SIG-M5 treated with dmso at 0.1 percent for 504 hours (cell line): ENCODE data around the gene STX5.
A peak's percentile ranks its signal among the peaks of the same experiment; 100 is the strongest.
"Not testable (repeated sequence)": the region's sequence is repeated elsewhere in the genome, so short reads cannot be mapped to it uniquely, and the experiment has no call there.

ENCODE experiments used
- DNase-seq: peaks from one replicate; lab custom pipeline; 2025; ENCODE audit not compliant: unreplicated experiment; lab: John Stamatoyannopoulos, UW

STX5 gene

GRCh38 chr11:62830904-62831519 is 839 bp downstream of the STX5 start:
- peak; percentile 65 for DNase-seq

DNA sequence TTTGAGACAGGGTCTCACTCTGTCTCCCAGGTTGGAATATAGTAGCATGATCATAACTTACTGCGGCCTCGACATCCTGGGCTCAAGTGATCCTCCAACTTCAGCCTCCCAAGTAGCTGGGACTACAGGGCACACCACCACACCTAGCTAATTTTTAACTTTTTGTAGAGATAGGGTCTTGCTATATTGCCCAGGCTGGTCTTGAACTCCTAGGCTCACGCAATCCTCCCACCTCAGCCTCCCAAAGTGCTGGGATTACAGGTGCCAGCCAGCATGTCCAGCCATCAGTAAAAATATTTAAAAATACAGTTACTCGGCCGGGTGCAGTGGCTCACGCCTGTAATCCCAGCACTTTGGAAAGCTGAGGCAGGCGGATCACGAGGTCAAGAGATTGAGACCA is 3.7 kb downstream of the STX5 start:
- not testable (repeated sequence) for DNase-seq

GRCh38 chr11:62823677-62824076 is 8.2 kb downstream of the STX5 start:
- no peak for DNase-seq

DNA sequence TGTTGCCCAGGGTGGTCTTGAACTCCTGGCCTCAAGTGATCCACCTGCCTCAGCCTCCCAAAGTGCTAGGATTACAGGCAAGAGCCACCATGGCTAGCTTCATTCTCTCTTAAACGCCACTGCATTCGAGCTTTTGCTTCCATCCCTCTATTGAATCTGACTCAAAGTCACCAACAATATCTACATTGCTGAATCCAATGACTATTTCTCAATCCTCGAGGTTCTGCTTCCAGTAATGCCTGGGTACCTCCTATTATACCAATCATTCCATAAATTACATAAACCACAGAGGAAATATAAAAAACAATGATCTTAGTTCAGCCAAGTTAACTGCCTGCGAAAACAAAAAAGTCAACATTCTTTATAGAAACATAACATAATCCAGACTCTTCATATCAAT is 14.7 kb downstream of the STX5 start:
- no peak for DNase-seq

DNA sequence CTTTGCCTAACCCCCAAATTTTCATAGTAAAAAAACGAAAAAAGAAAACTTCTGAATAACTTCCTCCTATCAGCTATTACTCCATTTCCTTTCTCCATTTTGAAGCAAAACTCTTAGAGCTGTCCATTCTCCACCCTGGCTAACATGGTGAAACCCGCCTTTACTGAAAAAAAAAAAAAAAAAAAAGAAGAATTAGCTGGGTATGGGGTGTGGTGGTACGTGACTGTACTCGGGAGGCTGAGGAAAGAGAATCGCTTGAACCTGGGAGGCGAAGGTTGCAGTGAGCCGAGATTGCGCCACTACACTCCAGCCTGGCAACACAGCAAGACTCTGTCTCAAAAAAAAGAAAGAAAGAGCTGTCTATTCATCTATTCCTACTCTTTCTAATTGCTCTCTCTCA is 15.3 kb downstream of the STX5 start:
- DNase-seq, result peak; percentile 89

DNA sequence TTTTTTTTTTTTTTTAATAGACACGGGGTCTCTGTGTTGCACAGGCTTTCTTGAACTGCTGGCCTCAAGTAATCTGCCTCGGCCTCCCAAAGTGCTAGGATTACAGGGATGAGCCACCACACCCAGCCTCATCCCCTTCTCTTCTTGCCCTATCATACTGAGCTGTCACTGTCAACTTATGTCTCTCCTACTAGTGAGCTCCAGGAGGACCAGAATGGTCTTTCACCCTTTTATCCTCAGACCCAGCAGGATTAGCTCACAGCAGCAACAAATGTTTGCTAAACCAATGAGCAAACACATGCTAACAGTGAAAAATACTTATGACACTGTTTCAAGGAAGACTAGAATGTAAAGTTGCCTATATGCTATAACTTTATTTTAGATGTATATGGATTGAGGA is 20.2 kb downstream of the STX5 start:
- DNase-seq, result no peak

- DNase-seq, result no peak
These were observed 21.1 kb downstream of the STX5 start for GRCh38 chr11:62810748-62811147.

DNA sequence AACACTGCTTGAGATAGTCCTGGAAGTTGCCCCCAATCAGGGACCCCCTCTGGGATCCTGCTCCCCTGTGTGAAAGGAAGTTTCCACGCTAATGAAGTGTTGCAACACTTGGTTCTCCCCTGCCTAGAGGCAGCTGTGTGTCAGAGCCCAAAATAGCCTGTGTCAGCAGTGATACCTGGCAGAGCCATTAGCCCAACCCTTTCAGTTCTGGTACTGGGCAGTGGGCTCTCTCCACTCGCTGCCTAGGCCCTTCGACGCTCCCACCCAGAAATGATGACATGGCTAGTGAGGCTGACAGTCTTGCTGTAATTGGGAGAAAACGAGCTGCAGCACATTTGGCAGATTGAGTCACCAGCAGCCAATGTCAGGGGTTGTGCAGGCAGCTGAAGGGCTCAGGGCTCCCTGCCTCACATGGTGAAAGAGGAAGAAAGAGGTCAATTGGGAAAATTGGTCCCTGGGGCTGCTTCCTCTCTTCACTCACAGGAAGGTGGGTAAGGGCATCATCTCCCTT is 25.2 kb downstream of the STX5 start:
- peak; percentile 82 for DNase-seq

GRCh38 chr11:62805961-62806441 is 25.9 kb downstream of the STX5 start:
- DNase-seq, result peak; percentile 20

GRCh38 chr11:62805076-62805892 is 26.6 kb downstream of the STX5 start, which contains the start of gene NXF1:
Gene NXF1, minus strand, starts transcription at chr11:62805440. Its CDS starts 84 bp downstream, at chr11:62805356.
- peak; percentile 87 for DNase-seq

DNA sequence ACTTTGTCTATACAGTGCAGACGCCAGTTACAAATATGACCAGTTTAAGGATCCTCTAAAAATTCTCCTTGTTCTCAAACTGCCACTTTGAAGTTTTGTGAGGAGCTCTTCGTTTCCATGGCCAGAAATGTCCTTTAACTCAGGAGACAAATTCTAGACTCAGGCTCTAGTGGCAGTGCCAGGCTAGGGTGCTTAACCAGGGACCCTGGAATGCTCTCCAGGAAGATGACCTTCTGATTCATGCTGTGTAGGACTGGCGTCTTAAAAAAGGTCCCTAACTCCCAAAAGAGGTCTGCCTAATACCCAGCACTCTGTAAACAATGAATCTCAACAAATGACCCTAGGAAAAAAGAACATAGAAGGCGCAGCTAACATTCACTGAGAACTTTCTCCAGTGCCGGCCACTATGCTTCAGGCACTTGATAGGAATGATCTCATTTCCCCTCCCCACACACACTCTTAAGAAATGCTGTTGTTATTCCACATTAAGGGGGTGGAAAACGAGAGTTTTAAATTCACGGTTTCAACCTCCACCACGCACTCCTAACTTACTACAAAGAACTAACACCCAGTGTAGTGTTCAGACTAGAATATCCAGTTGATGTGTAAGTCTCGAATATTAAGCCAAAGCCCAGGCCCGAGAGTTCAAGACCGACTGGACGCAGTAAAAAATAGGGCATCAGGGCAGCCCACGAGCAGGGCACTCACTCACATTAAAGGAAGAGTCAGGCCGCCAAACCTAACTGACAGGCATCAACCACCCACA is 27.4 kb downstream of the STX5 start:
- no peak for DNase-seq

- DNase-seq, result no peak
These were observed 30.8 kb downstream of the STX5 start for GRCh38 chr11:62801071-62801470.

DNA sequence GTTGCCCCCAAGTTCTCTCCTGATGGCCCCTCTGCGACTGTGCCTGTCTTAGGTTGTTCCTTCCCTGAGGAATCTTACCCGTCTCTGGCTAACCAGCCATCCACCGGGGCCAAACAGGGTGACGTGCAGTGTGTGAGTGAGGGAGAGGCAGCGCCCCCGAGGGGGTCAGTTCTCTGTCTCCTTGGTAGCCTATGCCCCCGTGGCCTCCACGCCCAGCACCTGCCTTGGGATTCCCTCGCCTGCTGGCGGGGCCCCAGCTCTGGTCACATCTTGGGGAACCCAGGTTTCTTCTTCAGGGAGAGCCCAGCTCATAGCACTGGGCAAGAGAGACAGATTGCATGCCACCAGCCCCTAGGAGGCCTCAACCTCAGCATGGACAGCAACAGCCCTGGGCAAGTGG is 32.4 kb downstream of the STX5 start:
- no peak for DNase-seq

- no peak for DNase-seq
These were observed 35.6 kb downstream of the STX5 start for GRCh38 chr11:62796281-62796680.

DNA sequence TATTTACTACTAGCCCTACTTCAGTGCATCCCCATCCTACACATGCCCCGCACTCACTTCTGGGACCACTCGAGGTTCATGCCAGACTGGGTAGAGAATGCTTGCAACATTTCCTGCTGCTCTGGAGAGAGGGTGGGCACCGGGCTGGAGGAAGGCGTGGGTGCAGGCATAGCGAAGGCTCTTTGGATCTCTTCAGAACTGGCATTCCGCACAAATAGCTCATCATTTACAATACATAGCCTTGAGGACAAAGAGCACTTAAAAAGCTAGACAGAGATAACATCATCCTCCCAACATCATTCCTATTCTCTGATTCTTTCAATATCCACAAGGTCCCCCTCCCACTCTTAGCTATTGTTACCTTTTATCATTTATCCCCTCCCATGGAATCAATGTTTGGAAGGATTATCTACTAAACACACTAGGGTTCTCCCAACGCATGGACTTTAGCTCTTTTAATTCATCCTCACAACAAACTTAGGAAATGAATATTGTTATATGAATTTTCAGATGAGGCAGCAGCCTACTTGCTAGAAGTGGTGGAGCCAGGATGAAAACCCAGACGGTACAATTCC is 37.6 kb downstream of the STX5 start:
- no peak for DNase-seq

GRCh38 chr11:62792202-62792575 is 39.7 kb downstream of the STX5 start:
- DNase-seq, result no peak

DNA sequence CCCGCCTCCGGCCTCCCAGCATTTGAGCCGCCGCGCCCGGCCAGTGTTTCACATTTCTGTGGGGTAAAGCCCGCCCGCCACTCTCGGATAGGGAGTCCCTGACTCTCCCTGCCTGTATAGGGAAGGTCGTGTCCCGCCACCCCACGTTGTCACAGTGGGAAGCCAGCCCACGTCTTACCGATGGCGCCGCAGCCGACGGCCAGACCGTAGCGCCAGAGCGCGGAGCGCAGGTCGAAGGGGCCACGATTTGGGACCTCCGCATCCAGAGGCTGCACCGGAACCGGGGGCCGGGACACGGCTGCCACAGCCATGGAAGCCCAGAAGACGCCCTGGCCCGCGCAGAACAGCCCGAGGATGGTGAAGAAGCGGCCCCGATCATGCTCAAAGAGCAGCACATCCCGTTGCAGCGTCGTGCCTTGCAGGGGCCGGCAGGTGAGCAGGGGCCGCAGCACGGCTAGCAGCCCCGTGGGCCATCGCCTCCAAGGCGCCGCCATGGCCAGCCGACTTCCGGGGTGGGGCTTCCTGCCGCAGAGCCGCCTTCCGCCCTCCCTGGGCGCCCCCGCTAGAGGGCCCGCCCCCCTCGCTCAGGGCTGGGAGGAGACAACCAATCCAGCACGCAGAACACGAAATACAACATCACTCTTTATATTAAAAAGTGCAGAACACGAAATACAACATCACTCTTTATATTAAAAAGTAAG is 40.2 kb downstream of the STX5 start, which contains the start of gene TMEM223:
TSS of gene TMEM223 (minus strand) at position 506 of the 701 bp plus-strand sequence. CDS start at position 494, 12 bp downstream.
- DNase-seq, result peak; percentile 78

GRCh38 chr11:62789576-62789975 is 42.3 kb downstream of the STX5 start:
- DNase-seq, result no peak

- DNase-seq, result no peak
These were observed 42.9 kb downstream of the STX5 start for GRCh38 chr11:62788991-62789390.

DNA sequence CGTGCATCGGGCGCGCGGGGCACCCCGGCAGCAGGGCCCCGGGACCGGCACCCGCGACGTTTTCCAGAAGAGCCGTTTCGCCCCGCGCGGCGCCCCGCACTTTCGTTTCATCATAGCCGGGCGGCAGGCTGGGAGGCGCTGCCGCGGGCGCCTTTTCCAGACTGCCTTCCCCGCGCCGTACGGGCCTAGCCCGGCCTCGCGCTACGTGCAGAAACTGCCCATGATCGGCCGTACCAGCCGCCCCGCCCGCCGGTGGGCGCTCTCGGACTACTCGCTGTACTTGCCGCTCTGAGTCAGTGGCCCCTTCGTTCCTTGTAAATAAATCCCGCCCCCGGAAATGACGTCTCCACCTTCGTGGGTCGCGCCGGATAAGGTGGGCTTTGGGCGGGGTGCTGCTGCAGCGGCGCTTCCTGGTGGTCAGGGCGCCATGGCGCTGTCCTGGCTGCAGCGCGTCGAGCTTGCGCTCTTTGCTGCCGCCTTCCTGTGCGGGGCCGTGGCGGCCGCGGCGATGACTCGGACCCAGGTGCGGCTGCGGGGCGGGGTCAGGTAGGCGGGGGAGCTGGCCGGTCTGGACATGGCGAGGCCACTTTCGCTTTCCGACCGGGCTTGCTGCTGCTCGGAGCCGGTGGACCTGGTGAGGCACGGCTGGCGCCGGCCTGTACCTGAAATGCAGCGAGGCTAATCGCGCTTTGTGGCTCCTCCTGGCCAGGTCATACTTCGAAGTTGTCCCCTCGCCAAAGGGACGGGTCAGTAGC is 44.7 kb downstream of the STX5 start, which contains the start of gene TMEM179B:
TSS of gene TMEM179B (plus strand) at position 398 of the 755 bp plus-strand sequence. CDS start at position 428, 30 bp downstream.
- peak; percentile 96 for DNase-seq
